Germinal center (tissue), 1 donor: ENCODE results near the gene HEMGN.

Experiments used
- DNase-seq: peaks from one replicate; pipeline ENCODE4 v3.0.0; 2012; ENCODE audit warnings: mixed read lengths, low spot score

The HEMGN gene

DNA sequence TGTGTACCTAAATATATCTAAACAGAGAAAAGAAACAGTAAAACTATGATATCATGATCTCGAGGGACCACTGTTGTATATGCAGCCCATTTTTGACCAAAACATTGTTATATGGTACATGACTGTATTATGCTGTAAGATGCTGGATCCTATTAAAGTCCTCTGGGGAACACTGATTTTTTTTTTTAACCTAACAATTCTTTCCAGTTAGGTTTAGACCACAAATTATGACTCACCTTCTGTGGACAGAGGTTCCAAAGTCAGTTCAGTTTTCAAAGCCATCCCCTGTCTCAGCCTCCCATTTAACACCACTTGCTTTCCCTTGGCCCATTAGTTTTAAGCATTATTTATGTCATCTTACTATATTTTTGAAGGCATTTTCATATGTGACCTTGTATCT is 42.8 kb downstream of the HEMGN start:
- DNase-seq, result no peak

DNA sequence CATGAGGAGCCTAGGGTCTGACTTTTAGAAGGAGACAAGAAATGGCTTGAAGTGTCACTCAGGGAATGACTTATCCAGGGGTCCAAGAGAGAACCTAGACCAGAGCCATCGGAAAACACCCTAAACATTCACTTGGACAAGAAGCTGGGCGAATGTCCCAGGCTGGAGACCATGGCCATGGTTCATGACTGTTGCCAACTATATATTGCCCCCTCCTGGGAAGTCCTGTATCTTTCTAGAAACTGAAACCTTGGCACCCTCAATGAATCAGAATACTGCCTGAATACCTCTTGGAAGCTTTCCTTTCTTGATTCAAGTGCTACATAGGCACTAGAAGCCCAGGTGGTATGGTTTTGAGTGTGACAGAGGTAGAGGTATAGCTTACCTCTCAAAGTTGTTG is 45.6 kb downstream of the HEMGN start:
- no peak for DNase-seq

DNA sequence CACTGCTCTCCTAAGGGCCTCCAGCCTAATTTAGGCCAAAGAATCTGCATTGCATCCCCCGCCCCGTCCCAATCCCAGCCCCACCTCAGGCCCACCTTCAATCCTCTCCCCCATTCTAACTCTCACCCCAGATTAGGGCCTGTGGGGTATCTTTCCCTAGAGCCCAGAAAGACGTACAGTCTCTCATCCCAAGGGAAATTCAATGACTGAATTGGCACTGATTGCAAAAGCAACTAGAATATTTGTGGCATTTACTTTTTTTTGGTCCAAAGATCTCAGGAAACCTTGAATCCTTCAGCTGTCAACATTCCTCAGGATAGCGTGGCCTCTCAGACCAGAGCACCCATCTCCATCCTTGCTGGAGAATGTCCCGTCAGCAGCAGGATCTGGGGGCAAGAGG is 46.2 kb downstream of the HEMGN start:
- no peak for DNase-seq

DNA sequence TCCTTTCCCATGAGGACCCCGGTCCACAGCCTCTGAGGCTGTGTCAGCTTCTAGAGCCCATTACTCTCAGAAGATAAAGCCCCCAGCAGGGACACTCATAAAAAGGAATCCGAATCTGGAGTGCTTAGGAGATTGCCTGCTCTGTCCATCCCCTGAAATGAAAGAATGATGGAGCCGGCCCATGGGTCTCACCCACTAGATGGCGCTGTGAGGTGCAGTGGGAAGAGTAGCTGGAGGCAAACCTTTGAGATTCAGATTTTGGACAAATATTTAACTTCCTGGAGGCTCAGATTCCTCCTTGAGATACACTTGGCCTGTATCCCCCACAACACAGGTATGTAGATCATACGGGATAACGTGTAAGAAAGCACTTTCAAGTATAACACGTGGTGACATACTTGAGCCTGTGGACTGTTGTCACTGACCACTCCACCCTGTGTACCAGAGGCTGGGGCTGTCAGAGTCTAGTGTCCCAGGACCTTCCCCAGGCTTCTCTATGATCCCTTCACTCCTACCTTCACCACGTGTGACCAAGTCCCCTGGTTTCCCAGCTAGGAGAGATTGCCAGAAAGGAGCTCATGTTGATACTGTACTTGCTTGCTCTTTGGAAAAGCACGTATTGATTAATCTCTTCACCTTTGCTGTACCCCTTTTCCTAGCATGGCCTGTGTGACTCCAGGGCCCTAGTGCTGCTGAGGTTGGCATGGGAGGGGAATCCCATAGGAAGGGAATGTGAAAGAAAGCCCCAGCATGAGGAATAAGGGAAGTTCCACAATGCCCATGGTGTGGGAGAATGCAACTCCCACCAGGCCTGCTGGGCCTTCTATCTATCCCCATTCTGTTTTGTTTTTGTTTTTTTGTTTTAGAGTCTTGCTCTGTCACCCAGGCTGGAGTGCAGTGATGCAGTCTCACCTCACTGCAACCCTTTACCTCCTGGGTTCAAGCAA is 47.8 kb downstream of the HEMGN start:
- peak; percentile 67 for DNase-seq

DNA sequence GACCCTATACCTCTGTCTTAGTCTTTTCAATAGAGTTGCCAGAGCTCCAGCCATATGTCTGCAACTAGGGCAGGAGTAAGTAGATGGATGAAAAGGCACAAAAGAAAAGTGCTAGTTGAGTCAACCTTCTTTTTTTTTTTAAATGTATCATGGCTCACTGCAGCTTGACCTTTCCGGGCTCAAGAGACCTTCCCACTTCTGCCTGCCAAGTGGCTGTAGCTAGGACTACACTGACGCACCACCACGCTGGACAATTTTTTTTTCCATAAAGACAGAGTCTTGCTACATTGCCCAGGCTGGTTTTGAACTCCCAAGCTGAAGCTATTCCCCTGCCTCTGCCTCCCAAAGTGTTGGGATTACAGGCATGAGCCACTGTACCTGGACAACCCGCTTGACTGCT is 57.6 kb downstream of the HEMGN start:
- DNase-seq, result no peak
